Left ventricle myocardium superior (tissue), 1 donor: ENCODE measurements around the gene FMR1. TPM values are rescaled to one million over a fixed set of nuclear protein-coding genes. Genes with fewer than 3 reads are reported as not detected.

Experiments
- ATAC-seq: fragments of 200-7000 bp; cut with Tn5 transposase; one replicate; pipeline ENCODE4 v1.9.1; 2020; ENCODE audit warnings: mild to moderate bottlenecking, moderate library complexity
- DNase-seq: peaks from one replicate; pipeline ENCODE4 v3.0.0-alpha.2; 2020
- intact Hi-C: fragments of 100-400 bp; cut with micrococcal nuclease; formaldehyde crosslinking; loops from one replicate; pipeline ENCODE4 v1.11.0; 2022
- total RNA-seq: library from RNA; stranded (reverse); fragmentation: NEBNext Ultra II Directional; extraction: Animal tissue kit (Norgen Biotek cat#: 25700); gene quantifications from one replicate; pipeline ENCODE4 v1.2.1, GENCODE V29; 2021
- donor health status: DM: no; HTN: yes; CAD: no; lungs with severe emphysema.

Gene FMR1
- total RNA-seq, 1 donor from 2014 or later = 28.6 TPM

- ATAC-seq (peak; percentile 55), DNase-seq (peak; percentile 45)
- intact Hi-C loops = no loop called here
Measured at GRCh38 chrX:147912093-147912801, 528 bp downstream of the FMR1 start.

- intact Hi-C loops = no loop called here
Measured at GRCh38 chrX:147913570-147913969, 1.9 kb downstream of the FMR1 start.

GRCh38 chrX:147914591-147914990 is 2.9 kb downstream of the FMR1 start:
- intact Hi-C loops = no loop called here

More at GRCh38 chrX:147913570-147913969, 1.9 kb downstream of the FMR1 start:
- no peak for DNase-seq
- no peak for ATAC-seq

GRCh38 chrX:147916375-147916968 is 4.8 kb downstream of the FMR1 start:
- intact Hi-C loops = no loop called here
- ATAC-seq = no peak
- DNase-seq = no peak

More at GRCh38 chrX:147914591-147914990, 2.9 kb downstream of the FMR1 start:
- no peak for DNase-seq
- ATAC-seq = no peak

- DNase-seq = no peak
- no peak for ATAC-seq
- intact Hi-C loops = no loop called here
Measured at GRCh38 chrX:147917700-147918695, 6.3 kb downstream of the FMR1 start.

- ATAC-seq = no peak
- intact Hi-C loops = no loop called here
Measured at GRCh38 chrX:147920161-147920666, 8.5 kb downstream of the FMR1 start.

GRCh38 chrX:147923605-147924004 is 11.9 kb downstream of the FMR1 start:
- ATAC-seq = no peak
- intact Hi-C loops = no loop called here
- DNase-seq = no peak

More at GRCh38 chrX:147920161-147920666, 8.5 kb downstream of the FMR1 start:
- DNase-seq = no peak

- ATAC-seq (no peak), DNase-seq (no peak)
- intact Hi-C loops = no loop called here
Measured at GRCh38 chrX:147927256-147927655, 15.5 kb downstream of the FMR1 start.

- DNase-seq = no peak
- ATAC-seq = no peak
- intact Hi-C loops = no loop called here
Measured at GRCh38 chrX:147933815-147934214, 22.1 kb downstream of the FMR1 start.

- ATAC-seq (no peak), DNase-seq (no peak)
- intact Hi-C loops = no loop called here
Measured at GRCh38 chrX:147935156-147935758, 23.5 kb downstream of the FMR1 start.

GRCh38 chrX:147945286-147945685 is 33.6 kb downstream of the FMR1 start:
- intact Hi-C loops = no loop called here
- DNase-seq (no peak), ATAC-seq (no peak)

GRCh38 chrX:147948531-147948930 is 36.8 kb downstream of the FMR1 start:
- ATAC-seq (no peak), DNase-seq (no peak)
- intact Hi-C loops = no loop called here

GRCh38 chrX:147950352-147950751 is 38.6 kb downstream of the FMR1 start:
- intact Hi-C loops = no loop called here
- ATAC-seq = no peak

GRCh38 chrX:147953976-147954375 is 42.3 kb downstream of the FMR1 start:
- intact Hi-C loops = no loop called here
- ATAC-seq (no peak), DNase-seq (peak; percentile 31)

More at GRCh38 chrX:147950352-147950751, 38.6 kb downstream of the FMR1 start:
- DNase-seq = no peak

GRCh38 chrX:147957291-147957690 is 45.6 kb downstream of the FMR1 start:
- intact Hi-C loops = no loop called here
- DNase-seq (no peak), ATAC-seq (no peak)

GRCh38 chrX:147958291-147958690 is 46.6 kb downstream of the FMR1 start:
- ATAC-seq = no peak
- intact Hi-C loops = no loop called here
- DNase-seq = no peak

GRCh38 chrX:147960722-147961121 is 49.0 kb downstream of the FMR1 start:
- no peak for ATAC-seq
- DNase-seq = no peak
- intact Hi-C loops = no loop called here

- no peak for DNase-seq
- intact Hi-C loops = no loop called here
- no peak for ATAC-seq
Measured at GRCh38 chrX:147962476-147962875, 50.8 kb downstream of the FMR1 start.

- ATAC-seq (no peak), DNase-seq (no peak)
- intact Hi-C loops = no loop called here
Measured at GRCh38 chrX:147978931-147979330, 67.2 kb downstream of the FMR1 start.
